NCI-H2081 treated with DMSO at 0.1 percent for 48 hours (cell line): ENCODE data around the gene FSTL4.

Experiments used
- DNase-seq: peaks from one replicate; lab custom pipeline; 2025; lab: John Stamatoyannopoulos, UW

FSTL4 gene

GRCh38 chr5:133610489-133611356 lies 1.6 kb downstream of the FSTL4 start:
- DNase-seq: no peak

DNA sequence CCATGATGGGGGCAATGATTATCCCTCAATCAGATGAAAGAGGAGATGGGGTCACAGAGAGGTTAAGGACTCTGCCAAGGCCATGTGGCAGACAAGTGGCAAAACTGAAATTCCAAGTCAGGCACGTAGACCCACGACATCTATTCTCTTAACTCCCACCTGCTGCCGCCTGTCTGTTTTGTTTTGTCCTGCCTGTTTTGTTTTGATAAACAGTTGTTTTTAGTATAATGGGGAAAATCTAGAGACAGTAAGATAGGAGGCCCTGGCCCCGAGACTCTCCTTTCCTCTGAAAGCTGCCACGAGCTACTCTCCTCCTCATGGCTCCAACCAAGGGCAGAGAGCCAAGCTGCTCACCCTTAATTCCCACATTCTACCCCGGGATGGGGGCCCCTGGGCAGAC lies 4.9 kb downstream of the FSTL4 start:
- DNase-seq: no peak

GRCh38 chr5:133606835-133607234 lies 5.5 kb downstream of the FSTL4 start:
- DNase-seq: no peak

DNA sequence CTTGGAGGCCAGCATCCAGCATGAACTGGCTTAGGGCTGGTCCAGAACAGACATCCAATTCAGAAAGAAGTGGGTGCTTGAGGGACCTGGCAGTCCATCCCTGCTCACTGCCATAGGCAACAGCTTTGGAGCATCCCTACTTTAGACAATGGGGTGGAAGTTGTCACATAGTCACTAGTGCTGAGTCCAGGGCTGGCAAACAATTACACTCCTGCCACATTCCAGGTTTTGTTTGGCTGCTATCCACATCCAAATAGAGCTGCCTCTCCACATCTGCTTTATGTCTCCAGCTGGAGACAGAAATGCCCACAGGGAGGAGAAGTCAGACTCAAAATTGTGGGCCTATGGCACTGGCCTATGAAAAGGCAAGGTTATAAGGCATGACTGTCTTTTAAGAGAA lies 7.0 kb downstream of the FSTL4 start:
- DNase-seq: no peak

- no peak for DNase-seq
These were observed 8.6 kb downstream of the FSTL4 start for GRCh38 chr5:133603711-133604110.

GRCh38 chr5:133602835-133603380 lies 9.4 kb downstream of the FSTL4 start:
- DNase-seq: no peak

- DNase-seq: no peak
These were observed 12.7 kb downstream of the FSTL4 start for GRCh38 chr5:133599600-133599999.

DNA sequence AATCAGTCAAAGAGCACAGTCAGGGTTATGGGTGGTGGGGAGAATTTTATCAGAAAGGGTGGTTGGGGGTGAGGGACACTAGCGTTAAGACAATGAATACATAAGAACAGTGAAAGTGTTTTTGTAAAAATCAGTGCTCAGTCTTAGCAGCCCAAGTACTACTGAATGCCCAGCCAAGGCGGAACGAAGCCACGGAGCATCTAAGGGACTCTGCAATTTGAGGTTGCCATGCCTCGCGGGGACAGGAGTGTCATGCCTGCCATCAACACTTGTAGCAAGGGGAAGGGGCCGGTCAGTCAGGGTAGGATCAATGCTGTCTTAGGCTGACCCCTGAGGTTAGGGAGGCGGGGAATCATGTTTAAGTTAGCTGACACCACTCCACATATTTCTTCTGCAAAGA lies 13.3 kb downstream of the FSTL4 start:
- no peak for DNase-seq

DNA sequence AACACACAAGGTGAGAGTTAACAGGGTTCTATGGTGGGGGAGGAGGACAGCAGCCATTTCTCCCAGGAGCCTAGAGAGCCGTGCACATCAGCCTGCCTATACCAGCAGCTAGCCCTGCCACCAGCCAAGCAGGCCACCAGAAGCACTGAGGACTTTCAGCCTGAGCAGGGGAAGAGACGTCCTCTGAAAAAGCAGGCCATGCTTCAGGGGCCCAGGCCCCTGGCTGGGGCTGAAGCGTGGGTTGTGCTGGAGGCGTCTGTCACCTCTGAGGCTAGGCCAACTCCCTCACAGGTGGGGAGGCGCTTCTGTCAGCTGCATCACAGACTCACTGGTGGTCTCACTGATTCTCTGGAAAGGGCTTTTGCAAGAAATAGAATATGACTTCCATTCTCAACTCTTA lies 16.3 kb downstream of the FSTL4 start:
- no peak for DNase-seq

GRCh38 chr5:133595465-133595864 lies 16.9 kb downstream of the FSTL4 start:
- DNase-seq: no peak

GRCh38 chr5:133589286-133589685 lies 23.1 kb downstream of the FSTL4 start:
- no peak for DNase-seq

- no peak for DNase-seq
These were observed 29.4 kb downstream of the FSTL4 start for GRCh38 chr5:133582971-133583370.

GRCh38 chr5:133581918-133582317 lies 30.4 kb downstream of the FSTL4 start:
- no peak for DNase-seq

GRCh38 chr5:133581348-133581747 lies 31.0 kb downstream of the FSTL4 start:
- DNase-seq: no peak

DNA sequence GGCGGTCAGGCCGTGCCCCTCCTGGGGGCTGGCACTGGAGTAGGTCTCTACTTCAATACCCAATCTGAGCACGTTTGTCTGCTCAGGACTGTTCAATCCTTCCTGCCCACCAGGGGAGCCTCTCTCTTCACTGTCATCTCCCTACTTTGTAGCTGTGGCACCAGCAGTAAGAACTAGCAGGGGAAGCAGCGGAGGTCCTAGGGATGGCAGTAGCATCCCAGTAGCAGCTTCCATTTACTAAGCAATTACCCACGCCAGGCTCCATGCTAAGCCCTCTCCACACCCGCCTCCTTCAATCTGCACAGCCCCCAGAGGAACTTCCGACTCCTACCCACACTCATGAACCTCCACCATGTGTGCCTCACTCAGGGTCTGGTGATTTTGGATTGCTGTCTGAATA lies 31.7 kb downstream of the FSTL4 start:
- no peak for DNase-seq

GRCh38 chr5:133579766-133580165 lies 32.6 kb downstream of the FSTL4 start:
- DNase-seq: no peak

DNA sequence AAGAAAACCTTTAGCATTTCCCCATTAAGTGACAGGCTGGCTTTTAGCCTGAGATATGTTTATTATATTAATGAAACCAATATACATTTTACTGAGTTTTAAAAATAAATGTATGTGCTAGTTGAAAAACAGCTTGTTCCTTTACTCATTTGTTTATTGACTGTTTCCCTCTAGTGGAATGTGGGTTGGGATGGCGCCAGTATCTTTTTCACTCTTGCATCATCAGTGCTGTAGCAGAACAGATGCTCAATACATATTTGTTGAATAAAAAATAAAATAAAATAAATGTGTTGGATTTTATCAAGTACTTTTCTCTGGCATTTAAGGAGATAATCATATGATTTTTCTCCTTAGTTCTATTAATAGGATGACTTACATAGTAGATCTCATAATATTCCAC lies 43.0 kb downstream of the FSTL4 start:
- DNase-seq: no peak

DNA sequence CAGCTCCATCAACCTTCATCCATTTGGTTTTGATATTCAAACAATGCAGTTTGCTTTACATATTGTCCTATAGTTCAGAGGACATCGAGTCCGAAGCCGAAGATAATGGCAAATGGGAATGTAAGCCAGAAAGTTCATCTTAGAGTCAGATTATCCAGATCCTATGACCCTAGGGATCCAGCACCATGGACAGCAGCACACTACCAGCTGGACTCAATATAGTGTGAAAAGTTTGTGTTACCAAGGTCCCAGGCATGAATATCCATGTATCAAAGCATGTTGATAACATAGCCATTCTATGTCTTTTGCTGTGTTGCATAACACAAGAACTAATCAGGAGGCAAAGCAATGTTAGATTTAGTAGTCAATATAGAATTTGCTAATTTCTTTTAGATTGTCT lies 46.3 kb downstream of the FSTL4 start:
- no peak for DNase-seq

- DNase-seq: no peak
These were observed 47.3 kb downstream of the FSTL4 start for GRCh38 chr5:133564921-133565565.

DNA sequence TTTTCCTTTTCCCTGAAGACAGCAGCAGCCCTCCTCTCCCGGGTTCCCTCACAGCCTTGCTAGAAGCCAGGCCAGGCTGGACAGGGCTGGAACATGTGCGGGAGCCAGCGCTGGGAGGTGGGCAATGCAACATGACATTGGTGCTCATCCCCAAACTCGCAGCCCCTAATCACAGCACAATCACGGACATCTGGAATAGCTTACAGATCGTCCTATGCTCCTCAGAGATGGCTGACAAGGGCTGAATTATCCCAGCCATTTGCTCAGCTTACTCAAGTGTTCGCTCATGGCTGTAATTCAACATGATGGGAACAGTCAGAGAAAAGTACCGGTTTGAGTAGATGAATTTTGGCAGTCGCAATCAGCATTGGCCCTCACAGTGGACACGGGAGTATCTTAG lies 49.8 kb downstream of the FSTL4 start:
- no peak for DNase-seq

- DNase-seq: no peak
These were observed 52.4 kb downstream of the FSTL4 start for GRCh38 chr5:133559960-133560359.

GRCh38 chr5:133556551-133556950 lies 55.8 kb downstream of the FSTL4 start:
- no peak for DNase-seq

GRCh38 chr5:133554279-133554678 lies 58.1 kb downstream of the FSTL4 start:
- DNase-seq: no peak
